ENCODE results near the gene GAL3ST2.
"Not testable (repeated sequence)": the region's sequence is repeated elsewhere in the genome, so short reads cannot be mapped to it uniquely, and the experiment has no call there.

GAL3ST2 gene

DNA sequence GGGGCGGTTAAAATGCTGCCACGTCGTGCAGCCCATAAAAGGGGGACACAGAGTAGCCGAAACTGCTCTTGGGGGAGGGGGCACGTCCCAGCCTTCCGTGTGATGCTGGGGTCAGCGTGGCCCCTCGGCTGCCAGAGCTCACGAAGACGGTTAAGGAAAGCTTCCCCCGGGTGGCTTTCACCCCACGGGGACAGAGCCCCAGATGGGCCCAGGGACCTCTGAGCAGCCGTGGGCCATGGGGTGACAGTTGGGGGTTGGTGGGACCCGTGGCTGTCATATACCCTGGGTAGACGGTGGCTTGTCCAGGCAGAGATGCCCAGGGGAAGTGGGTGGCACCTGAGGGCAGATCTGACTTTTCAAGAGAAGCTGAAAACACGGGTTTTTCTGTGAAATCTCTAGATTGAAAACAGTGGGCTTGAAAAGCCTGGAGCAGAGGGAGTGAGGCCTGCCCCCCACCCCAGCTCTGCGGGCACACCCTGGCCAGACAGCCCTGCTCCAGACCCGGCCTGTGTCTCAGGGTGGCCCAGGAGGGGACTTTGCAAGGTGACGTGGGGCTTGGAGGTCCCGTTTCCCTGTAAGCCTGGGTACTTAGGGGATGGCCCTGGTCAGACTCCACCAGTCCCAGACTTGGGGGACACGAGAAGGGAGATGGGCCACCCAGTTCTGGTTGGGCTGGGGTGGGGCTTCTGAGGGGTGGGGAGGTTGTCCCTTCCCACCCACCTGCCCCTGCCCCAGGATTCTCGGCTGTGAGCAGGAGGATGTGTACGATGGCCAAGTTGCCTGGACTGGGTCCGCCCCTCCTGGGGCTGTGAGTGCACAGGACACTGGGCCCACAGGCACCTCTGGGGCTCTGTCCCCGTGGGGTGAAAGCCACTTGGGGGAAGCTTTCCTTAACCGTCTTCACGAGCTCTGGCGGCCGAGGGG is 33.0 kb downstream of the GAL3ST2 start:
- DNase-seq = no peak

DNA sequence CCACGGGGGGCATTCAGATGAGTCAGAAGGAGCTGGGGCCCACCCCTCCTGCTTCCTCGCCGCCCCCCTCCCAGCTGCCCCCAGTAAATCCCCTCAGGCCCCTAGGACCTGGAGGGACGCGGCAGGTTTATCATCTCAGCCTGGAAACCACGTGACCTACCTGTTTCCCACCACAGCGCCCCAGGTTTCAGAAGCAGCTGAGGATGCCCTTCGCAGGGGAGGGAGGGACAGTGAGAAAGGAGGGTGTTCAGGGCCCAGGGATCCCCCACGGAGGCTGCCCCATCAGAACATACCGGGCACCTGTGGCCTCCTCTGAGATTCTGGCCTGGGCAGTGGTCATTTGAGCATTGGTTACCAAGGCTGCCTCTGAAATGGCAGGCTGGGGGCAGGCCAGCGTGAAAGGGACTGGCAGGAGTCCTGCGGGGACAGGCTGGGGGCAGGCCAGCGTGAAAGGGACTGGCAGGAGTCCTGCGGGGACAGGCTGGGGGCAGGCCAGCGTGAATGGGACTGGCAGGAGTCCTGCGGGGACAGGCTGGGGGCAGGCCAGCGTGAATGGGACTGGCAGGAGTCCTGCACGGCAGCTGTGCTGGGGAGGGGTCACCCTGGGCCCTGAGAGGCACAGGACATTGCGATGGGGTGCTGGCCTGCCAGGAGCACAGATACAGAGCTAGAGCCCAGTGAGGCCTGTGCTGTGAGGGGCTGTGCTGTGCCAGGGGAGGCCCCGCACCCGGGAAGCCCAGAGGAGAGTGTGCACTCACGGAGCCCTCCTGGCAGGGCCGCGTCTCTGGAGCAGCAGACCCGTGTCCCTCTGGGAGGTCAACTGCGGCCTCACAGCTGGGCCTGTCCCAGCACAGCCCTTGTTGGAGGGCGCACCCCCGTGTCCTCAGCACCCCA is 33.9 kb downstream of the GAL3ST2 start:
- DNase-seq = no peak

- DNase-seq = no peak
These were observed 34.8 kb downstream of the GAL3ST2 start for GRCh38 chr2:241811201-241811951.

DNA sequence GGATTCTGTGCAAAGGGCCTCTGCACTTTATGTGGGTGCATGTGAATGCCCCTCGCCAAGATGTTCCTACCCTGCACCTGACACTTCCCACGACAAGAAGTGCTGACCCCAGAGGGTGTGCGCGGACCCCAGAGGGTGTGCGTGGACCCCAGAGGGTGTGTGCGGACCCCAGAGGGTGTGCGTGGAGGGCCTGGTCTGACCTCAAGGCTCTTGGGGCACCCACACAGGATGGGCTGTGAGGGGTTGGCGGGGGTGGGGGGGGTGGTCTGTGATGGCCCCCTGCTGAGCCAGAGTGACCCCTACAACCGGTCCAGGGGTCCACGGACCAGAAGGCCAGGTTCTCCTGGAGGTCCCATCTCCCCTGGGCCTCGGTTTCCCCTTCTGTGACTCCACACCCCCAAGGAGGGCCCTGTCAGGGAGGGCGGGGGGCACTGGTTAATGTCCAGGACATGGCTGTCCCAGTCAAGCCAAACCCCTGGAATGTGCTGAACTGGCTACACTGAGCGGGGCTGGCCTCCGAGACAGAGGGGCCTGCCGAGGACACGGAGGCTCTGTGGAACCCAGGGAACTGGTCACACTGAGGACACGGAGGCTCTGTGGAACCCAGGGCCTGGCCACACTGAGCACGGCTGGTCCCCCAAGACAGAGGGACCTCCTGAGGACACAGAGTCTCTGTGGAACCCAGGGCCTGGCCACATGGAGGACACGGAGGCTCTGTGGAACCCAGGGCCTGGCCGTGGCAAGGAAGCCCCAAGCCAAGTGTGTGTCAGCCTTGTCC is 35.5 kb downstream of the GAL3ST2 start:
- peak in 1 of 2 donors; percentile 9 for DNase-seq

DNA sequence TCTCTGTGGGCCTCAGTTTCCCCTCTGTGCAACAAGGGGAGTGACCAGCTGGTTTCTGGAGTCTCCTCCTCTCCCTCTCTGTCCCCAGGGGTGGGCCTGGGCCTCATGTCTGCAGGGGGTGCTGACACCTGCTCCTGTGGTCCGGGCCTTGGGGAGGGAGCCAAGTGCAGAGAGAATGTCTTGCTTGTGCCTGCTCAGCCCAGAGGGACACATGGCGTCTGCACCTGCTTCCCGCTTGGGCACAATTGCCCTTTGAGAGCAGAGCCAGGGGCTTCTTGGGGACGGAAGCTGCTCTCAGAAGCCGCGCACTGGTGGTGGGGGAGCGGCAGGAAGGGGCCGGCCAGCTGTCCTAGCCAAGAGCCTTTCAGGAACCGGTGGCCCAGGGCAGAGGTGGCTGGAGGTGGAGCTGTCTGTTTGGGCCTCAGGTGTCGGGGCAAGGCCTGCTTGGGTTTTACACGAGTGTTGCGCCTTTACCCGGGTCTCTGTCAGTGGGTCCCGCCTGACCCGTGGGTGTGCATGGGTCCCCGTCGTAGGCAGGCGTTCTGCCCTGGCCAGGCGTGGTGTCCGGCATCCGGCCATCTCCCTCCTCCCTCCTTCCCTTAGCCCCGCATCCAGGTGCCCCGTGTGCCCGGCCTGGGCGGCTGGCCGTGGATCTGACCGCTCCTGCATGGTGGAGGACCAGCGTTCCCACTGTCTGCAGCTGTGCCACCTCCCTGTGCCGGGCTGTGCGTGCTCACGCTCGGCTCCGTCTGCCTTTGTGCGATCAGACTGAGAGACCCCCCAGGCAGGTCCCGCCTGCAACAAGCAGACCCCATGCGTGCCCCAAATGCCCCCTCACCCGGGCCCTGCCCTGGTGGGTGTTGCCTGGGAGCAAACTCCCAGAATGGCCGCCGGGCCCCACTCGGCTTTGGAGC is 36.4 kb downstream of the GAL3ST2 start:
- DNase-seq = no peak

DNA sequence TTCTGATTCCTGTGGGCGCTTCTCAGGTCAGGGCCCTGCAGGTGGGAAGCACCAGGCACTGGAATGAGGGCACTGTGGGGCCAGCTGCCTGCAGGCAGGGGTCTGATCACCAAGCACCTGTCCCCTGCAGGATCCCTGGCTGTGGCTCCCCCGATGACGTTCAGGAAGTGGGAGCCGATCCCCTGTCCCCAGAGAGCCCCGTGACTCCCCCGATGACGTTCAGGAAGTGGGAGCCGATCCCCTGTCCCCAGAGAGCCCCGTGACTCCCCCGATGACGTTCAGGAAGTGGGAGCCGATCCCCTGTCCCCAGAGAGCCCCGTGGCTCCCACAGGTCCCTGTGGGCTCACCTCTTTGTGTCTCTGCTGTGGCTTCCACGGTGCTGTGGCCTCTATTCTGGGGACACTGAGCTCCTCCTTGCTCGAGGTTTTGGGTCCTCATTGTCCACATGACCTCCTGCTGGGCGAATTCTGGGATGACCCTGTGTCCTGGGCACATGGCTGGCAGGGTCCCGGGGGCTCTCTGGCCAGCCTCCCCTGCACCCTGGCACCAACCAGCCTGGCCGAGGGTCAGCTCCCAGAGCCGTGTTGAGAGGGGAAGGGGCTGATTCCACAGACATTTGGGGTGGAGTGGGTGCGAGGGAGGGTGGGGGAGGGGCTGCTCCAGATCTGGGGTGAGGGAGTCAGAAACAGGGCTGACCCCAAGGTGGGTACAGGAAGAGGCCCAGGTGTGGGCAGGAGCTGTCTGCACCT is 37.2 kb downstream of the GAL3ST2 start:
- DNase-seq = peak; percentile 33 to 43

GRCh38 chr2:241814393-241814642 is 37.7 kb downstream of the GAL3ST2 start:
- DNase-seq = no peak

GRCh38 chr2:241814643-241815476 is 38.2 kb downstream of the GAL3ST2 start:
- DNase-seq = no peak

GRCh38 chr2:241815477-241816430 is 39.1 kb downstream of the GAL3ST2 start:
- DNase-seq = no peak

GRCh38 chr2:241816431-241817121 is 40.0 kb downstream of the GAL3ST2 start:
- DNase-seq = no peak

DNA sequence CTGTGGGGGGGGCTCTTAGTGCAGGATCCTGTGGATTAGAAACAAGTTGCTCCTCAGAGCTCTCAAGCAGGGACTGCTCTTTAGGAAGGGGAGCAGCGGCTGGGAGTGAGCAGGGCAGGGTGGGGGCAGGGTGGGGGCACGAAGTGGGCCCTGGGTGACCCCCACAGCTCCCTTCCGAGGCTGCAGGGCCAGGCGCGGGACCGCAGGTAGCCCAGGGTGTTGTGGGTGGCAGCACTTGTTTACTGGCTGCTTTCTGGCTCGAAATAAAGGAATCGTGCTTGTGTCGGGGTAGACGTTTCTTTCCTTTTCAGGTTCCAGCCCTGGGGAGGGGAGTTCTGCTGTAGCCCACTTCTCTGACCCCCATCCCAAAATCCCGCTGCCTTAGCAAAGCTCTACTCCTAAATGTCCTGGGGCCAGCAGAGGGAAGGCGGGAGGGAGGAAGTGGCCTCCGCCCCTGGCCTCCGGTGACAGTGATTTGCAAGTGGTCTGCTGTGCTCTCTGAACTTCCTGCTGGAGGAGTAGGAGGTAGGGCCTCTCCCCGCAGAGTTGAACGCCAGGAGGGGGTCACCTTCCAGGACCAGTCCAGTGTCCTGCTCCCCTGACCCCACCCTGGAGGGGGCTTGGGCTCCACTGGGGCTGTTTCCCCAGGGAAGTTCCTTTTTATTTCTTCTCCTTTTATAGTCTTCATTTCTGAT is 40.7 kb downstream of the GAL3ST2 start:
- no peak for DNase-seq

- peak in 1 of 2 donors; percentile 9 for DNase-seq
These were observed 41.2 kb downstream of the GAL3ST2 start for GRCh38 chr2:241817821-241818215.

DNA sequence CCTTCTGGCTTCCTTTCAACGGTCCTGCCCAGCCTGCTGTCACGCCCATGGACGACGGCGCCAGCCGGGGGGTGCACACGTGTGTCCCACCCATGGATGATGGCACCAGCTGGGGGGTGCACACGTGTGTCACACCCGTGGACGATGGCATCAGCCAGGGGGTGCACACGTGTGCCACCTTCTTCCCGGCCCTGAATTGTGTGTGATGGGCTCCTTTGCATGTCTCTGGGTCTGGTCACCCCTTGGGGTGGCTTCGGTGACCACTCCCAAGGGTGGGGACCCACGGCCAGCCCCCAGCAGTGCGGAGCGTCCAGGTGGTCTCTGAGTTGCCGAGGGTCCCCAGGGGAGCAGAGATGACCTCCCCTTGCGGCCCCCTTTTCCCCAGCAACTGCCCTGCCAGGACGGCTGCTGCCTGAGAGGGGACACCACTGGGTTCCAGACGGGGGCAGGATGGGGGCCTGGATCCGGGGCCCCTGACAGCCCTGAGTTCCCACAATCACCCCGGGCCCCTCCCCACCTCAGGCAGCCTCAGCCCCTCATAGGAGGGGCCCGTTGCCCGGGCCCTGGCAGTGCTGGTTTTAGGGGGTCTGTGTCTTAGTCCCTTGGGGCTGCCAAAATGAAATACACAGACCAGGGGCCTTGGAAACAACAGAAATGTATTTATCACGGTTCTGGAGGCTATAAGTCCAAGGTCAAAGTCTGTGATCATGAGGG is 41.8 kb downstream of the GAL3ST2 start:
- DNase-seq = peak in 1 of 2 donors; percentile 3

DNA sequence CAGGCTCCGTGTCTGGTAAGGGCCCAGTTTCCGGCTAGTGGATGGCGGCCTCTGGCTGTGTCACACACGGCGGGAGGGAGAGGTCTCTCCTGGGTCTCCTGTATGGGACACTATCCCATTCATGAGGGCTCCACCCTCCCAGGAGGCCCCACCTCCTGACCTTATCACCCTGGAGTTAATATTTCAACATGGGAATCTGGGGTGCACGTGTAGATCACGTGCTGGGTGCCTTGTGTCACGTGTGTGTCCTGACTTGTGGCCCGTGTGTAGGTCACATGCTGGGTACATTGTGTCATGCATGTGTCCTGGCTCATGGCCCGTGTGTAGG is 42.3 kb downstream of the GAL3ST2 start:
- no peak for DNase-seq

DNA sequence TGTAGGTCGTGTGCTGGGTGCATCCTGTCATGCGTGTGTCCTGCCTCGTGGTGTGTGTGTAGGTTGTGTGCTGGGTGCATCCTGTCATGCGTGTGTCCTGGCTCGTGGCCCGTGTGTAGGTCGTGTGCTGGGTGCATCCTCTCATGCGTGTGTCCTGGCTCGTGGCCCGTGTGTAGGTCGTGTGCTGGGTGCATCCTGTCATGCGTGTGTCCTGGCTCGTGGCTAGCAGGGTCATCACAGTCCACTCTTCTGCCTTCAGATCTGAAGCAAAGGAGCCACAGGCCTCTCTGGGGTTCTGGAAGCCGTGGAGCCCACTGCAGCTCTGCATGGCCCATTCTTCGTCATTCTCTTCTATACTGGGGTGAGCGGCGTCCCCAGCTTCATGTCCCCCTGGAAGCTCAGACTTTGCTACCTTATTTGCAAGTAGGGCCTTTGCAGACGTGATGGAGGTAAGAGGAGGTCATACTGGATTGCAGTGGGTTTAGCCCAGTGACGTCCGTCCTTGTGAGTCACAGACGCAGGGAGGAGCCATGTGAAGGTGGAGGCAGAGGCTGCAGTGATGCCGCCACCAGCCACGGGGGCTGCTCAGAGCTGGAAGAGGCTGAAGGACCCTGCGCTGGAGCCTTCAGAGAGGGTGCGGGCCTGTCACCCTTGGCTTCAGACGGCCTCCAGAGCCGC is 43.5 kb downstream of the GAL3ST2 start:
- DNase-seq = not testable (repeated sequence)
